Fibroblast of lung (primary cell): ENCODE data around the gene ZDHHC4. TPM values are rescaled to one million over a fixed set of nuclear protein-coding genes. Genes with fewer than 3 reads are reported as not detected.

Source experiments
- DNase-seq, 2 donors: peaks; one replicate each; pipeline versions ENCODE4 v3.0.0 to v3.0.0-alpha.2; 2010; ENCODE audit warnings: low read depth in 2 of 2
- H2AFZ ChIP-seq: 2 replicates; pipeline ENCODE4 v1.5.1; 2012; ENCODE audit warnings: low read length, control low read depth, inconsistent platforms
- H3K27ac ChIP-seq: 2 replicates; pipeline ENCODE4 v1.5.1; 2011; ENCODE audit warnings: low read length, control low read depth; ENCODE audit not compliant: insufficient read depth
- H3K27me3 ChIP-seq: 2 replicates; pipeline ENCODE4 v1.5.1; 2011; ENCODE audit warnings: mild to moderate bottlenecking, low read length; ENCODE audit not compliant: control insufficient read depth, insufficient read depth
- H3K36me3 ChIP-seq: 2 replicates; pipeline ENCODE4 v1.5.1; 2011; ENCODE audit warnings: low read length; ENCODE audit not compliant: control insufficient read depth, insufficient read depth
- H3K4me1 ChIP-seq: 2 replicates; pipeline ENCODE4 v1.5.1; 2011; ENCODE audit warnings: low read length; ENCODE audit not compliant: control insufficient read depth, insufficient read depth; ENCODE audit errors: extremely low read depth
- H3K4me2 ChIP-seq: 2 replicates; pipeline ENCODE4 v1.5.1; 2011; ENCODE audit warnings: low read length, control low read depth; ENCODE audit not compliant: insufficient read depth; ENCODE audit errors: extremely low read depth
- H3K4me3 ChIP-seq, 4 experiments: fragments of 200-600 bp in 1 of 4; sonication (generic) in 1 of 4; replicated peaks in 1 of 4; 2 replicates each; pipeline ENCODE4 v1.5.1; 2011 to 2016; ENCODE audit warnings: low read length in 4 of 4, low read depth in 3 of 4, mild to moderate bottlenecking in 3 of 4, control low read depth in 2 of 4, inconsistent platforms in 1 of 4, mixed read lengths in 1 of 4; ENCODE audit not compliant: insufficient read depth in 1 of 4; ENCODE audit errors: control extremely low read depth in 1 of 4
- H3K79me2 ChIP-seq: 2 replicates; pipeline ENCODE4 v1.5.1; 2012; ENCODE audit warnings: mild to moderate bottlenecking, low read length, inconsistent platforms; ENCODE audit not compliant: control insufficient read depth, insufficient read depth
- H3K9ac ChIP-seq: 2 replicates; pipeline ENCODE4 v1.5.1; 2011; ENCODE audit warnings: mild to moderate bottlenecking, low read length, control low read depth; ENCODE audit not compliant: insufficient read depth
- H3K9me3 ChIP-seq: 2 replicates; pipeline ENCODE4 v1.5.1; 2012; ENCODE audit warnings: low read depth, low read length; ENCODE audit not compliant: control insufficient read depth, insufficient read depth
- H4K20me1 ChIP-seq: 2 replicates; pipeline ENCODE4 v1.5.1; 2011; ENCODE audit warnings: low read length; ENCODE audit not compliant: control insufficient read depth, insufficient read depth; ENCODE audit errors: extremely low read depth
- CTCF ChIP-seq, 2 donors: IDR thresholded peaks in 1 of 2; conservative IDR thresholded peaks in 1 of 2; 1 replicate in 1 of 2; 2 replicates in 1 of 2; pipeline ENCODE4 v1.5.1; 2011 to 2012; ENCODE audit warnings: low read length in 2 of 2, control low read depth in 1 of 2, inconsistent platforms in 1 of 2, low read depth in 1 of 2, mild to moderate bottlenecking in 1 of 2
- EZH2 ChIP-seq: IDR thresholded peaks from 2 replicates; pipeline ENCODE4 v1.5.1; 2012; ENCODE audit warnings: low read length, control low read depth, mild to moderate bottlenecking; ENCODE audit errors: missing control alignments
- polyA plus RNA-seq, 2 donors: library from polyadenylated mRNA; depleted of rRNA in 1 of 2; stranded (reverse) in 1 of 2; unstranded in 1 of 2; fragments of >200 nt; gene quantifications; 2 replicates each; pipeline ENCODE4 v1.2.1, GENCODE V29; 2011 to 2012; ENCODE audit warnings: missing spikeins in 1 of 2
- total RNA-seq: library from RNA; depleted of rRNA; stranded (reverse); fragments of >200 nt; gene quantifications from 2 replicates; pipeline ENCODE4 v1.2.1, GENCODE V29; 2014

The ZDHHC4 gene
- total and polyA plus RNA-seq, 2 donors (not counting 1 experiment from before 2014, with no cell fraction given) = 65.2 to 89.5 TPM

- no peak for TF ChIP-seq CTCF (conservative IDR thresholded peaks at IDR 0.05 in 1 of 2, IDR thresholded peaks at IDR 0.05 in 1 of 2; ENCODE audit: low read depth in 1 of 2, low read length in 2 of 2)
- peak; percentile 97 for TF ChIP-seq EZH2
- H4K20me1 ChIP-seq = no peaks in the 10 kb centered on the region
- peak in 1 of 2 donors; percentile 6 for DNase-seq
- H2AFZ ChIP-seq = no peak within 1 kb of the TSS
- no peaks in the 10 kb centered on the region for H3K79me2 ChIP-seq
- no peak within 1 kb of the TSS for H3K9ac ChIP-seq
- no peak within 1 kb of the TSS for H3K27ac ChIP-seq
- peak within 1 kb of the TSS in 2 of 4 experiments; percentile 32 to 42 for H3K4me3 ChIP-seq
- no peaks in the 10 kb centered on the region for H3K36me3 ChIP-seq
- no peaks in the 10 kb centered on the region for H3K9me3 ChIP-seq
- peak within 1 kb of the TSS; percentile 54 for H3K4me2 ChIP-seq
- no peaks in the 10 kb centered on the region for H3K4me1 ChIP-seq
- peaks cover 23% of the 10 kb centered on the region for H3K27me3 ChIP-seq
These were observed 37.9 kb downstream of the ZDHHC4 start, which contains the start of gene ZNF853 for GRCh38 chr7:6614953-6615722. Gene ZNF853, plus strand, starts transcription at chr7:6615610. Its CDS starts 565 bp downstream, at chr7:6616175.

- Histone ChIP-seq H2AFZ (no peak overlapping the region), H3K79me2 (no peaks in the 10 kb centered on the region), H3K27ac (no peak overlapping the region), H3K36me3 (no peaks in the 10 kb centered on the region), H4K20me1 (no peaks in the 10 kb centered on the region), H3K27me3 (peaks cover 23% of the 10 kb centered on the region), H3K9ac (no peak overlapping the region), H3K9me3 (no peaks in the 10 kb centered on the region), H3K4me1 (no peaks in the 10 kb centered on the region), H3K4me2 (peak overlapping the region; percentile 54), H3K4me3 (peak overlapping the region in 2 of 4 experiments; percentile 29 to 42)
- TF ChIP-seq EZH2 (peak; percentile 92), CTCF (conservative IDR thresholded peaks at IDR 0.05 in 1 of 2, IDR thresholded peaks at IDR 0.05 in 1 of 2; ENCODE audit: low read depth in 1 of 2, low read length in 2 of 2) (no peak)
- DNase-seq = peak in 1 of 2 donors; percentile 13
These were observed 38.7 kb downstream of the ZDHHC4 start for GRCh38 chr7:6615723-6616555.
